SKM-1 (cell line): ENCODE measurements around the gene KLHL26.
"Not testable (repeated sequence)": the region's sequence is repeated elsewhere in the genome, so short reads cannot be mapped to it uniquely, and the experiment has no call there.

Source experiments
- DNase-seq: peaks from one replicate; lab custom pipeline; 2025; ENCODE audit not compliant: unreplicated experiment; lab: John Stamatoyannopoulos, UW

The KLHL26 gene

GRCh38 chr19:18600692-18601397, 36.0 kb upstream of the KLHL26 start:
- DNase-seq: not testable (repeated sequence)

- no peak for DNase-seq
Measured at GRCh38 chr19:18601875-18602274, 35.0 kb upstream of the KLHL26 start.

- DNase-seq: no peak
Measured at GRCh38 chr19:18603255-18603957, 33.4 kb upstream of the KLHL26 start.

GRCh38 chr19:18603958-18604819, 32.6 kb upstream of the KLHL26 start:
- no peak for DNase-seq

GRCh38 chr19:18604820-18605159, 32.0 kb upstream of the KLHL26 start:
- DNase-seq: no peak

GRCh38 chr19:18605196-18605545, 31.7 kb upstream of the KLHL26 start:
- DNase-seq: no peak

GRCh38 chr19:18605546-18606280, 31.1 kb upstream of the KLHL26 start:
- no peak for DNase-seq

- no peak for DNase-seq
Measured at GRCh38 chr19:18606281-18607225, 30.3 kb upstream of the KLHL26 start, which contains the start of gene CRLF1. Gene CRLF1, minus strand, starts transcription at chr19:18606799. Its CDS starts 143 bp downstream, at chr19:18606656.

GRCh38 chr19:18607226-18608101, 29.4 kb upstream of the KLHL26 start:
- DNase-seq: no peak

- DNase-seq: no peak
Measured at GRCh38 chr19:18608102-18608804, 28.6 kb upstream of the KLHL26 start.

- DNase-seq: no peak
Measured at GRCh38 chr19:18608805-18609716, 27.8 kb upstream of the KLHL26 start.

GRCh38 chr19:18609717-18610051, 27.1 kb upstream of the KLHL26 start:
- no peak for DNase-seq

- no peak for DNase-seq
Measured at GRCh38 chr19:18610245-18610555, 26.6 kb upstream of the KLHL26 start.

- DNase-seq: no peak
Measured at GRCh38 chr19:18610556-18611326, 26.1 kb upstream of the KLHL26 start.

- no peak for DNase-seq
Measured at GRCh38 chr19:18611327-18612050, 25.3 kb upstream of the KLHL26 start.

- DNase-seq: no peak
Measured at GRCh38 chr19:18612051-18612771, 24.6 kb upstream of the KLHL26 start.
